Stimulated activated CD8-positive, alpha-beta memory T cell treated with anti-CD3 and anti-CD28 coated beads, Interleukin-12 subunit alpha, Interleukin-12 subunit beta, amount 100 ng/mL, for 24 hours (primary cell): ENCODE measurements around the gene RAD9A.

Source experiments
- DNase-seq: peaks from one replicate; pipeline ENCODE4 v3.0.0-alpha.2; 2020; ENCODE audit errors: extremely low read depth

The RAD9A gene

DNA sequence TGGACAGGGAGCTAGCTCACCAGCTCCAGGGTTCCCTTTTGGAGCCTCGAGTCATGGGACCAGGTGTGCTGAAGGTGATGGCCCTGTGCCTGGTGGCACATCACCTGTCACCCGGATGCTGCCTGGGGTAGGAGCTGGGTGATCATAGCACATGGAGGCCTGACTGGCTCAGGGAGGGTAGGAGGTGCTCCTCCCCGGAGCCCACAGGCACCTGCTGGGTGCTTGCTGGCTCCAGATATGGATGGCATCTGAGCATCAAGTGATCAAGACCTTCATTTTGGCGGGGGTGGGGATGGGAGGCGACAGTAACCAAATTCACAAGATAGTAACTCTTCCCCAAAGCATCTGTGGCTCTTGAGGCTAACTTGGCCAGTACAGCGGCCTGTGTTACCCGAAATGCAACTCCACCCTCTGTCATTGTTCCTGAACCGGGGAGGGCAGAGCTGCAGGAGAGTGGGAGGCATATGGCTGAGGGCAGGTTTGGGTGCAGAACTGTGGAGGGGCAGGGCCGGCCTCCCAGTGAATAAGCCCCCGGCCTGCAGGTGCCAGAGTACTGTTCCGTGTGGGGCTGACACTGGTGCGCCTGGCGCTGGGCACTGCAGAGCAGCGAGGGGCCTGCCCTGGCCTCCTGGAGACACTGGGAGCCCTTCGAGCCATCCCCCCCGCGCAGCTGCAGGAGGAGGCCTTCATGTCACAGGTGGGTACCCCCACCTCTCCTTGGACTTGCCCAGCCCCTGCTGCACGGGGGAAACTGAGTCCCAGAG is 16.8 kb downstream of the RAD9A start:
- no peak for DNase-seq

DNA sequence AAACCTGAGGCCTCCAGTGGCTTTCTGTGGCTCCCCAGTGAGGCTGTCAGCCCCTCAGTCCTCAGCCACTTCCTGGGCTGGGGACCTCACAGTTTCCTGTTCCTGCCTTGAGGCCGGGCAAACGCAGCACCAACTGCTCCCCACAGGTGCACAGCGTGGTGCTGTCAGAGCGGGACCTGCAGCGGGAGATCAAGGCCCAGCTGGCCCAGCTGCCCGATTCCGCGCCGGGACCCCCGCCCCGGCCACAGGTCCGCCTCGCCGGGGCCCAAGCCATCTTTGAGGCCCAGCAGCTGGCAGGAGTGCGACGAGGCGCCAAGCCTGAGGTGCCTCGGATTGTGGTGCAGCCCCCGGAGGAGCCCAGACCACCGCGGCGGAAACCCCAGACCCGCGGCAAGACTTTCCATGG is 17.5 kb downstream of the RAD9A start:
- DNase-seq: peak; percentile 39

DNA sequence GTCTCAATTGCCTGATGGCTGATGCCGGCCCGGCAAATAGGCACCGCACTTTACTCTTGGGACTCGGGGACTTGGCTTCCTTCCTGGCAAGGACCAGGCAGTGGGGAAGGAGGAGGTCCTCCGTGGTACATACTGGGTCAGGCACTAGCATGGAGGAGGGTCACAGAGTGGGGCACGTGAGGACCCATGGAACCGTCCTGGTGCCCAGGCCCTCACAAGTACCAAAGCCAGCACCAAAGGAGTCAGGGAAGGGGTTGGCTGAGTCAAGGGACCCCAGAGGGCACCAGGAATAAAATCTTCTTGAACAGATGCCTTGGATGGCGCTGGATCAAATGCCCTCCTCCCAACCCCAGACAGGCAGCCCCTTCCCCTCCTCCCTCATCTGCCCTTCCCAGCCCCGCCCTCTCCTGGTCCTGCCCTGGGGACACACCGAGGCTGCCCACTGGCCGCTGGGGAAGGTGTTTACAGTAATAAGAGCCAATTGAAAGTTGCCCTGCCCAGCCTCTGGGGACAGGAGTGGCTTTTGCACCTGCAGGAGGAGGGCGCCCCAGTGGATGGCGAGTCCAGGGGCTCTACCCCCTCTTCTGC is 18.1 kb downstream of the RAD9A start:
- no peak for DNase-seq

DNA sequence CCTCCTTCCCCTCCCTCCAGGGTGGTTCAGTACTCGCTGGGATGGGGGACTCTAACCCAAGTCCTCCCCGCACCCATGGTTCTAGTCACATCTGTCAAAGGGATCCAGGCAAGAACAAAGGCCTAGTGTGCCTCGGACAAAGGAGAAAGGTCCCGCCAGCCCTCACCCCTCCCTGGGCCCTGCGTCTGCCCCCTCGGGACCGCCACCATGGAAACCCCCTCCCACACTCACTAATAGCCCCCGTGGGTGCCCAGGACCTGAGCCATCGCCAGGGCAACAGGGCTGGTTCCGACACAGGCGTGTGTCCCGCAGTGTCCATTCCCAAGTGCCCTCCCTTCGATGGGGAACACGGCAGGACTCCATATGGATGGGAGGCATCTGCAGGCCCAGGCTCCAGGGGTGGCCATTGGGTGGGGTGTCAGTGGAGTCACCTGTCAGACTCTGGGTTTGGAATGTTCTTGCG is 18.6 kb downstream of the RAD9A start:
- no peak for DNase-seq

DNA sequence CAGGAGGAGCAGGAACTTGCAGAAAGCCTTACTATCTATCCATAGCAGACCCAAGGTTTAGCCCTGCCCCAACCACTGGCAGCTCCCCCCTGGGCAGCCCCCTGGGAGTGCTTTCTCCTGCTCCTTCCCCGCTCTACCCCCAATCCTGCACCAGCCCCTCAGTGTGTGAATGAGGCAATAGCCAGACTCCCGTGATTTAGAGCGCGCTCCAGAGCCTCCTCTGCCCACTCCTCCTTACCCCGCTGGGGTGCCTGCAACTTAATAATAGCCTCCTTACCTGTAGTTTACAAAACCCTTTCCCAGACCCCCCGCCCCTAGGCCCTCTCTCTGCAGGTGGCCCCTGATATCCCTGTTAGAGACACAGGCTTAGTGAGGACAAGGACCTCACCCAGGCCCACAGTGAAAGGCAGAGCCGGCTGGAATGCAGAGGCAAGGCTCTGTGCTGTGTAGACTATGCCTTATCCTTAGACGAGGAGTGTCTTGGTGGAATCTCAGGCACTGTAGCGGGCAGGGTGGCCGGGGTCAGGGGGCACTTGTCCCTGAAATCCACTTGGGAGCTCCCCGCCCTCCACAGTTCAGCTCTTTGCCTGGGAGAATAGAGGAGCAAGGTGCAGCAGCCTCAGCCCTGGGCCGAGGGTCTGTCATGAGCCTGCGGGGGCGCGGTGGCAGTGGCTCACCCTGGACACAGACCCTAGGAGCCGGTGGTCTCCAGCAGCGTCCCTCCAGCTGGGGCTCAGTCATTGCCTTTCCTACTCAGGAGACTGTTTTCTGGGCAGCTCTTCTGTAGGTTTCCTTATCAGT is 19.4 kb downstream of the RAD9A start:
- DNase-seq: no peak

DNA sequence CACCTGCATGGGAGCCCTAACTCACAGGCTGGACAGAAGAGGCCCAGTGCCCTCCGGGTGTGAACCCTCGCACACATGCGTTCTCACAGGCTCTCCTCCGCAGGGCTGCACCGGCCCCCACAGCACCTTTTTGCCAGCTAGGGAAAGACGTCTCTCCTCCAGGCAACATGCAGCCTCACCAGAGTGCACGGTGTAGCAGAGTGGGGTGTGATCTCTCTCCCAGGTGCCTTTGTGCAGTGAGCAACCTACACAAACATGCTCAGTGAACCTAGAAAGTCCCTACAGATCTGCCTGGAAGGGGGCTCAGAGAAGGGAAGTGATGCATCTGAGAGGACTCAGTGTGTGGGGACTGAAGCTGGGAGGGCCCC is 20.0 kb downstream of the RAD9A start:
- no peak for DNase-seq

DNA sequence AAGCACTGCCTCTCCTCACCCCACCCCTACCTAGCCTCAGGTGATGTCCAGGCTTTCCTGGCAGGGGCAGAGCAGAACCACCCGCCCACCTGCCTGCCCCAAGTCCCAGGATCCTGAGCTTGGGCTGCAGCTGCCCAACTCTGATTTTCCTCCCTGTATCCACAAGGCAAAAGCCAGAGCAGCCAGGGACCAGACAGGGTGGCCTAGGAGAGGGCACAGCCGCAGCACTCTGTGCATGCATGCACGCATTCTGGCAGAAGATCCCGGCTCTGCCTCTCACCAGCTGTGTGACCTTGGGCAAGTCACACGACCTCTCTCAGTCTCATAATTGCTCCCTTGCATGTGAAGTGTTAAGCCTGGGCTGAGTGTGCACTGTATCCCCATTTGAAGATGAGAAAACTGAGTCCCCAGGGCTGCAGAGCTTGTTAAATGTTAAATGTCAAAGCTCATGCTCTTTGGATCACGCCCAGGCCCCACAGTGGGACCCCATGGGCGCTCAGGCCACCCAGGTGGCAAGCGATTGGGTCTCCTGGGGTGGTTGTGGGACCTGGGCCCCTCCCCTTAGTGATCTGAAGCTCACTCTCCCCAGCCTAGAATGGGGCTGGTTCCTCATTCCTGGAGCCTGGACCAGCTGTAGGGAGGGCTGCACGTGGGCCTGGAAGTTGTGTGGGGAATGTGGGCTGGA is 20.9 kb downstream of the RAD9A start:
- no peak for DNase-seq

DNA sequence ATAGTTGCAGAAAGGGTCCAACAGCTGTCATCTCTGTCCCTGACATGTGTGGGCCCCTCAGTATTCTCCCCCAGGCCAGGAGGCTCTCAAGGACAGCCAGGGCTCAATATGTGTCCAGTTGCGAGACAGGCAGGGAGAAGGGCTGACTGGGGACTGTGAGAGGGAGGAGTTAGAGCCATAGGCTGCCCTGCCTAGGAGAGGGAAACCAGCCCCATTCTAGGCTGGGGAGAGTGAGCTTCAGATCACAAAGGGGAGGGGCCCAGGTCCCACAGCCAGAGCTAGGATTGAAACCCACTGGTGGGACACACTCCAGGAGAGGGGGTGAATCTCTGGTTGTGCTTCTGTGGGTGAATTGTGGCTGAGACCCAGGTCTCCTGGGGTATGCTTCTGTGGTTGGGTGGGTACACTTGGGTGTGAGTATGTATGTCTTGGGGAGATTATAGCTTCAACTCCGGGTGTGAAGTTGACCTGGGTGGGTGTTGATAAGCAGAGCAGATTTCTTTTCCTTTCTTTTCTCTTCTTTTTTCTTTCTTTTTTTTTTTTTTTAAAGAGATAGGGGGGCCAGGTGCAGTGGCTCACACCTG is 21.6 kb downstream of the RAD9A start:
- DNase-seq: no peak

DNA sequence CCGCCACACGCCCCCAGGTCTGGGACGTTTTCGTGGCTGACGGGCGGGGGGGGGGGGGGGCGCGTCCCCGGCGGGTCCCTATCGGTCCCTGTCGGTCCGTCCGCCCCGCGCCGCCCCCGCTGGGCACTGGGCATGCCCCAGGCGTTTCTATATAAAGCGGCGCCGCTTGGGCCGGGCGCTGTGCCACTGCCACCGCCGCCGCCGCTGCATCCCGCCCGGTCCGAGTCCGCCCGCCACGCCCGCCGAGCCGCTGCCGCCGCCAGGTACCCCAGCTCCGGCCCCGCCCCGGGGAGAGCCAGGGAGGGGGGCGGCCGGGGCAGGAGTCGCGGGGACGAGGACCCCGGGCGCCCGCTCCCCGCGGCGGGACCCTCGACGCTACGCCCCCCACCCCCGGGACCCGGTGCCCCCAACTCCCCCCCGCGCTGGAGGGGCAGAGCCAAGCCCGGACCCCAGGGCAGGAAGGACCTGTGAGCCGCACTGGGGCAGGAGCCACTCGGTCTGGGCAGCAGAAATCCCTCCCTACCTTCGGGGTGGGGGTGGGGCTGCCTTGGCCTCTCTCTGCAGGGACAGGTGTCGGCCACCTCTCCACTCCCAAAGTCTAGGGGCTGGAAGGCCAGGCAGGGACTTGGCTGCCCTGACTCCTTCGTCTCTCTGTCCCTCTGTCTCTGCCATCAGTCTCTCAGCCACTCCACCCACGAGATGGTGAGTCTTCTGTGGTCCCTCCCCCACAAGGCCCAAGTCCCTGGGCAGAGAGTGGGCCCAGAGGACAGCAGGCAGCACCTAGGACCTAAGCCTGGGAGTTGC is 23.9 kb downstream of the RAD9A start, which contains the start of gene CARNS1:
CARNS1 (plus strand) TSS at position 178 of the 804 bp plus-strand sequence; CDS start at position 700, 522 bp downstream.
- no peak for DNase-seq

DNA sequence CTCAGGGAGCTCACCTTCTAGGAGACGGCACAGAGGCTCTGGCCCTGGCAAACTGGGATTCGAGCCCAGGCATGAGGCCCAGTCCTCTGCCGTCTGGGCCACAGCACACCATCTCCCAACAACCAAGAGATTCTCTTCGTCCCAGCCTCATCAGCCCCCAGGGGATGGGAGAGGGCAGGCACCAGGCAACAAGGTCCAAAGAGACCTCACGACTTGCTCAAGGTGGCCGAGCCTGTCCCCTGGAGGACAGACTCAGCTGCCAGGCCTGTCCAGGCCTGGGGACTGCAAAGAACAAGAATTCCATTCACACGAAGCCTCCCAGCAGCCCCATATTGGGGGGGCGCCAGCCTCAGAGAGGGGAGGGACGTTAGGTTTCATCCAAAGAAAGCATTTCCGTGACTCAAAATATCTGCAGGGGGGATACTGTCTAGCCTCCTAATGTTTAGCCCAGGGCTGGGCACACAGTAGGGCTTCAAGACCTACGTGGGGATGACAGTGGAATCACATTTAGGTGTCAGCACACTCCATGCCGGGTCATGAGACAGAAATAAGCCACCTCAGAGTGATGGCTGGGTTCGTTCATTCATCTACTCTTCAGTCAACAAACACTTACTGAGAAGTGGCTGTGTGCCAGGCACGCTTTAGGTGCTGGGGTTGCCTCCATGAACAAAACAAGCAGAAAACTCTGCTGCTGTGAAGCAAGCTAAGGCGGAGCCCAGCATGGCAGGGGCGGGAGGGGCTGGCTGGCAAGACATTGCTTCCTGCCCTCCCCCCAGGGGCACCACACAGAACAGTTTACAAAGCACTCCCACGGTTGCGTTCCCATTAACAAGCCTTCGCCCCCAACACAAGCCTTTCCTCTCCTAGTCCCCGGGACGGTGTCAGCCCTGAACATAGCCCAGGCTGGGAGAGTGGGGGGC is 24.9 kb downstream of the RAD9A start:
- DNase-seq: no peak

DNA sequence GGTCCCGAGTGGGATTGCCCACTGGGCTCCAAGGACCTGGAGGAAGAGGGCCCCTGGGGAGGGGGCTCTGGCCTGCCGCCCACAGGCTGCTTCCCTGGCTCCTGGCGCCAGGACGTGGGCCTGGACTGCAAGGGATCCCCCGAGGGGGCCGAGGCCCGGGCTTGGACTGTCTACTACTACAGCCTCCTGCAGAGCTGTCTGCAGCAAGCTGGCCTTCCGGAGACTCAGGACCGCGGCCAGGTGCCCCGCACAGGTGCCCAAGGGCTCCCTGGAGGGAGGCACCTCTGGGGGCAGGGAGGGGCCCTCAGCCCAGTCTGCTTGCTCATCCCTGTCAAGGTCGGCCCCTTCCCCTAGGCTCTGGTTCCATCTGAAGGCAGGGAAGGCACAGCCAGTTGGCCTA is 25.6 kb downstream of the RAD9A start:
- no peak for DNase-seq

DNA sequence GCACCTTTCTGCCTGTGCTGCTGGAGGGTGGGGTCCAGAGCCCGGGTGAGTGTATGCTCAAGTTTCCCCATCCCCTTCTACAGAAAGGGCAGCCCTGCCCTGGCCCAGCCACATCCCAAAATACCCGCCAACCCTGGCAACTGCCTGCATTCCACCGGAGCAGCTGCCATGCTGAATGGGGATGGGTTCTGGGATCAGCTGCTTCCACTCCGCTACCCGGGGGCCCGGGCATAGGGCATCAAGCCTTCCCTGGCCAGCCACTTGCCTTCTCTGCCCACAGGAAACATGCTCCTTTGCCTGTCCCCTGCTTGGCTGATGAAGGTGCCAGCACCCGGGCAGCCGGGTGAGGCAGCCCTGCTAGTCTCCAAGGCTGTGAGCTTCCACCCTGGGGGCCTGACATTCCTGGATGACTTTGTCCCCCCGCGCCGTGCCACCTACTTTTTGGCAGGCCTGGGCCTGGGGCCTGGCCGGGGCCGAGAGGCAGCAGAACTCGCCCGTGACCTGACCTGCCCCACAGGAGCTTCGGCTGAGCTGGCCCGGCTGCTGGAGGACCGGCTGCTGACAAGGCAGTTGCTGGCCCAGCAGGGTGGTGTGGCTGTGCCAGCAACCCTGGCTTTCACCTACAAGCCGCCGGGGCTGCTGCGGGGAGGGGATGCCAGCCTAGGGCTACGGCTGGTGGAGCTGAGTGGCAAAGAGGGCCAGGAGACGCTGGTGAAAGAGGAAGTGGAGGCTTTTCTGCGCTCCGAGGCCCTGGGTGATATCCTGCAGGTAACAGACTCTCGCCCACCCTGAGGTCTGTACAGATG is 26.9 kb downstream of the RAD9A start:
- DNase-seq: no peak

DNA sequence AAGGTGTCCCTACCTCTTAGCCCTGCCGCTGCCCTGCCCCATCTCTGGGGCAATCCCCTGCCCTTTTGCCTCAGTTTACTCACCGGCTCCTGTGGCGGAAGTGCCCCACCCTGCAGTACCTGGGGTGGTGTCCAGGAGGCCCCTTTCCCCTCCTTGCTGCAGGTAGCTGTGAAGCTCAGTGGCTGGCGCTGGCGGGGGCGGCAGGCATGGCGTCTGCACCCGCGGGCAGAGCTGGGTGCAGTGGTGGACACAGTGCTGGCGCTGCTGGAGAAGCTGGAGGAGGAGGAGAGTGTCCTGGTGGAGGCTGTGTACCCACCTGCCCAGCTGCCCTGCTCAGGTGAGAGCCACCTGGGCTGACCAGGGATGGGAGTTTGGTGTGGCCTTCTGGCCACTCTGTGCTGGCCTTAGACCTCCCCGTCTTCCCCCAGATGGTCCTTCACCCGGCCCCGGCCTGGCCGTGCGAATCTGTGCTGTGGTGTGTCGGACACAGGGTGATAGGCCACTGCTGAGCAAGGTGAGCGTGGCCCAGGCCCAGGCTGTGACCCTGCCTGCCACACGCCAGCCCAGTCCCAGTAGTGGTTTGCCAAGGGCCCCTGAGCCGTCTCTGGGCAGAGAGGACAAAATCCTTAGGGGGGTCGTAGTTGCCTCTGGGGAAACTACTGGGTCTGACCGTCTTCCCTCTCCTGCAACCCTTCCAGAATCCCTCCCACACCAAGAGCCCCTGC is 27.7 kb downstream of the RAD9A start:
- DNase-seq: no peak

DNA sequence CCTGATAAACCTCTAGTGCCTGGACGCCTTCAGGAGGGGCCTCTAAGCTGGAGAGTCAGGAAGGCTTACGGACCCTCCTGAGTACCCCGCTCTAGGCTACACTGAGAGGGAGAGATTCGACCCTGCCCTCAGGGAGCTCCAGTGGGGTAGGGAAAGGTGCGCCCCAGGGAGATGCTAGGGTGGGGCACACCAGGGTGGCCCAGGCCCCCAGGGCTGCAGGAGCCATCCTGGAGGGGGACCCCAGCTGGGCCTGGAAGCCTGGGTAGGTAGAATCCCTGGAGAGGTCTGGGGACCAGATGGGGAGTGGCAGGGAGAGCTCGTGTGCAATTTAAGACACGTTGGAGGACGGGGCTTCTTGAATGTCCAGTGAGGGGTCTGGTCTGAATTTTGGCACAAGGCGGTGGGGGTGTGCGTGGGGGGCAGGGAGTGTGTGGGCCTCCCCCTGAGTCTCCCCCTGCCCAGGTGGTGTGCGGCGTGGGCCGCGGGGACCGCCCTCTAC is 28.4 kb downstream of the RAD9A start:
- DNase-seq: no peak

DNA sequence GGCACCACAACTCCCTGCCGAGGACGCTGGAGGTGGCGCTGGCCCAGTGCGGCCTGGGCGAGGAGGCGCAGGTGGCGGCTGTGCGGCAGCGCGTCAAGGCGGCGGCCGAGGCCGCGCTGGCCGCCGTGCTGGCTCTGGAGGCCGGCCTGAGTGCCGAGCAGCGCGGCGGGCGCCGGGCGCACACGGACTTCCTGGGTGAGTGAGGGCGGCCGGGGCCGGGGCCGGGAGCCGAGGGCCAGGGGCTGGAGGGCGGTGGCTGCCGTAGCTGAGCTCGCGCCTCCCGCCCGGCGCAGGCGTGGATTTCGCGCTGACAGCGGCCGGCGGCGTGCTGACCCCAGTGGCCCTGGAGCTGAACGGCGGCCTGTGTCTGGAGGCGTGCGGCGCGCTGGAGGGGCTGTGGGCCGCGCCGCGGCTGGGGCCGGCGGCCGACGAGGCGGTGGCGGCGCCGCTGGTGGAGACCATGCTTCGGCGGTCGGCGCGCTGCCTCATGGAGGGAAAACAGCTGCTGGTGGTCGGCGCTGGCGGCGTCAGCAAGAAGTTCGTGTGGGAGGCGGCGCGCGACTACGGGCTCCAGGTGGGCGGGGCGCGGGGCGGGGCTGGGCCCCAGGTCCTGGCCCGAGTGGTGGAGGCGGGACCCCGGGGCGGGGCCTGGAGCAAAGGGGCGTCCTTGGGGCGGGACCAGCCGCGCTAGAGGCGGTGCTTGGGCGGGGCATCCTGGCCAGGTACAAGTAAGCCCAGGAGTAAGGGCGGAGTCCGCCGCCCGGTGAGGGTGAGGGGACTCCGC is 29.1 kb downstream of the RAD9A start:
- DNase-seq: peak; percentile 99

DNA sequence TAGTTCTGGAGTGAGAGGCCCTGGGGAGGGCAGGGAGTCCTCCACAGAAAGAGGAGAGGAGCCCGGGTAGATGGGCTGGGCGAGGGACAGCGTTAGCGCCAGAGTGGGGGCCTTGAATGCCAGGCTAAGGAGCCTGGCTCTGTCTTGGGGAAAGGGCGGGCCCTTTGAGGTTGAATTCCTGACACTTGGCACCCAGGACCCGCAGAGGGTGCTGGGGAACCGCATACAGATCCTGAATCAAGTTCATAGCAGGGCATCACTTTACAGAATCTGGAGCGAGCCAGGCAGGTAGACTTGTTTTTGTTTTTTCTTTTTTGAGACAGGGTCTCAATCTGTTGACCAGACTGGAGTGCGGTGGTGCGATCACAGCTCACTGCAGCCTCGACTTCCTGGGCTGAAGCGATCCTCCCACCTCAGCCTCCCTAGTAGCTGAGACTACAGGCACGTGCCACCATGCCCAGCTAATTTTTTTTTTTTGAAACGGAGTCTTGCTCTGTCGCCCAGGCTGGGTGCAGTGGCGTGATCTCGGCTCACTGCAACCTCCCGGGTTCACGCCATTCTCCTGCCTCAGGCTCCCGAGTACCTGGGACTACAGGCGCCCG is 29.7 kb downstream of the RAD9A start:
- DNase-seq: no peak

DNA sequence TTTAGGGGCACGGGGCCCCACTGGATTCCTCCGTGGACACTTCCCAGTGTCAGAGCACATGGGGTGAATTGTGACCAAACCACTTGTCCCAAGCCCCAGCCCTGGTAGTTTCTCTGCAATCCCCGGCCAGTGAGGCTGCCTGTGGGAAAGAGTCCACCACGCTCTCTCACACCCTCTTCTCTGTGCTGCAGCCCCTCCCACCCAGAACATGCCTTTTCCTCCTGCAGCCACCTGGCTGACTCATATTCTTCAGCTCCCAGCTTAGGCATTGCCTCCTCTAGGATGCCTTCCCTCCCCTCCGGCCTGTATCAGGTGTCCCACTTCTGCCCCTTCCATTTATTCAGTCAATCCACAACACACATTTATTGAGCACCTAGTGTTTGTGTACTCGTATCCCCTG is 31.1 kb downstream of the RAD9A start:
- DNase-seq: no peak
